Activated CD8-positive, alpha-beta T cell treated with anti-CD3 and anti-CD28 coated beads for 36 hours (primary cell): ENCODE data around the gene POMP. TPM values are rescaled to one million over a fixed set of nuclear protein-coding genes. Genes with fewer than 3 reads are reported as not detected.
A peak's percentile ranks its signal among the peaks of the same experiment; 100 is the strongest.

Source experiments
- ATAC-seq: fragments of 200-7000 bp; cut with Tn5 transposase; one replicate; pipeline ENCODE4 v1.10.0; 2021; ENCODE audit warnings: mild to moderate bottlenecking, moderate library complexity
- CTCF ChIA-PET: fragments of 350-600 bp; sonication (Branson Sonifier 250); formaldehyde crosslinking; loops from one replicate; lab custom pipeline; 2021; ENCODE audit warnings: antibody characterized with exemption; lab: Charles Lee
- POLR2A ChIA-PET: fragments of 350-600 bp; sonication (Branson Sonifier 250); formaldehyde crosslinking; loops from one replicate; lab custom pipeline; 2021; ENCODE audit warnings: antibody characterized with exemption; lab: Charles Lee
- DNase-seq: peaks from one replicate; pipeline ENCODE4 v3.0.0-alpha.2; 2020
- H3K27ac Mint-ChIP-seq: one replicate; pipeline ENCODE4 v1.8.0; 2021; ENCODE audit warnings: mild to moderate bottlenecking, mixed read lengths
- H3K27me3 Mint-ChIP-seq: one replicate; pipeline ENCODE4 v1.8.0; 2021; ENCODE audit warnings: mixed read lengths
- H3K36me3 Mint-ChIP-seq: one replicate; pipeline ENCODE4 v1.8.0; 2021; ENCODE audit warnings: low read depth, mixed read lengths
- H3K4me1 Mint-ChIP-seq: one replicate; pipeline ENCODE4 v1.8.0; 2021; ENCODE audit warnings: low read depth, mixed read lengths
- H3K4me3 Mint-ChIP-seq: one replicate; pipeline ENCODE4 v1.8.0; 2021; ENCODE audit warnings: mild to moderate bottlenecking, moderate library complexity, mixed read lengths
- H3K9me3 Mint-ChIP-seq: one replicate; pipeline ENCODE4 v1.8.0; 2021; ENCODE audit warnings: mixed read lengths
- intact Hi-C: fragments of 100-400 bp; cut with micrococcal nuclease; formaldehyde crosslinking; loops from one replicate; pipeline ENCODE4 v1.10.0; 2022
- total RNA-seq, 2 experiments: library from RNA; stranded (reverse); gene quantifications; one replicate each; pipeline ENCODE4 v1.2.3, GENCODE V29; 2021
- TF ChIP-seq, protein P1 (sequence below): fragments of 200-600 bp; IDR thresholded peaks from one replicate; pipeline ENCODE4 v1.8.0; 2022; ENCODE audit warnings: antibody characterized with exemption, mild to moderate bottlenecking

The POMP gene
- total RNA-seq, 2 experiments from 2014 or later, result 106 to 116 TPM

DNA sequence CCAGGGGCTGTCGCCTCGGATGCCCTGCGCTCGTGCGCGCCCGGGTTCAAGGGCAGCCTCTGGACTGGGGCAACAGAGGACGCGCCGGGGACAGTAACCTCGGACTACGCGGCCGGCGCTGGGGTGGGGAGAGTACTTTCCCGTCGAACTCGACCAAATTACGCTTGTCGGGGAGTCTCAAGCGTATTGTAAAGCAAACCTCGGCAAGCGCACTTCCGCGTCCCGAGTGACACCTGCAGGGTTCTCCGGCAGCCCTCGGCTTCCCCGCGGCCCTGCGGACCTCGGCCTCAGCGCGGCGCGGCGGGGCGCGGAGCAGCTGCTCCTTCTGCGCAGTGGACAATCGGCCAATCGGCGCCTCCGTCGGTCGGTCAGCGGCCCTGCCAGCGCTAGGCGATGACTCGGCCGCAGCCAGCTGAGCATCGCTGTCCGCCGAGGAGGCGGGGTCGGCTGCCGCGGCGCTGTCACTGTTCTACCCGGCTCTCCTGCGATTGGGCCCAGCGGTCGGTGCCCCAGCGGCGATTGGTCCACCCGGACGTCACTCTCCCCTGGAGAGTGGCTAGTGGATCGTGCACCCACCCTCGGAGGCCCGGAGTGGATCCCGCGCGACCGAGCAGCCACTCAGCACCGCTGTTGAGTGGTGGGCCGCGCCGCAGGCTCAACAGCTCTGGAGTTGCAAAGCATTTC, 59.8 kb downstream of the POMP start, which contains the start of gene SLC46A3:
TSS of gene SLC46A3 (minus strand) at position 428 of the 684 bp plus-strand sequence. CDS start 972 bp downstream, outside the sequence.
- CTCF ChIA-PET, result no interaction called here
- H3K27ac Mint-ChIP-seq, result peak within 1 kb of the TSS; percentile 93
- POLR2A ChIA-PET, result interaction anchor here (0.6 to 1.6 kb wide), 4 partner anchors 17 to 76 kb away, joined by 3 read pairs; no protein-coding TSS in a partner anchor

DNA sequence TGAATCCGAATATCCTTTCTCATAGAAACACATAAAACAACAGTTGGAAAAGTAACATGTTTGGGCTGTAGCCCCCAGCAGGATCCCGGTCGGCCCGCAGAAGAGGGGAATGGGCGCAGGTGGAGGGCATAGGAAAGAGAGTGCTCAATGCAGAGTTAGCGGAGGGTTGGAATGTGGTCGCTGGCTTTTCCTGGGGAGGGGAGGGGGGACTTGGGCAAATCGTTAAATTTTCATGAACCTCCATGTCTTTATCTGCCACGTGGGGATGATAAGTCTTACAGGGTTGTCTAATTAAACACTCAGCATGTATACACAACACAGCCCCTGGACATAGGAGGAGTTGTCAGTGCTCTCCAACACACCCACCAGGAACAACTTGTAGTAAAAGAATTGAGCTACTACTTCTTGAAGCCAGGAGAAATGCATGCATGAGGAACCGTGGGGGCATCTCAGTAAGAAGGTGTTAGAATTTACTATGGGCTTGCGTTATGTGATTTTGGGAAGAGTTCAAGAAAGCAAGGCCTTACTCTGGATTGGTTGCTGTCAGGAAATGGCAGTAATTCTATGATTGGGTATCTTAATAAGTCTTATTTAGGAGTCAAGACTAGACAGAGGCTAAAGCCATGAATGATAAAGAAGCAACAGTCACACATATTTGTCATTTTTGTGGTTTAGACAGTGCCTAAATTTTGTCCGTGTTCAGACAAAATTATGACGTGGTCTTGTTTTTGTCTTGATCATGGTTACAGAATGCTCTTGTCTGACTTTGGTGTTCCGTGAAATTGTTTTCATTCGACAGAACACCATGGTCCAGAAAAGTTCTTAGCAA, 60.5 kb downstream of the POMP start:
- Mint-ChIP-seq H3K4me1 (peaks cover 36% of the 10 kb centered on the region), H3K27ac (peak overlapping the region; percentile 93), H3K9me3 (no peaks in the 10 kb centered on the region), H3K36me3 (peaks cover 3% of the 10 kb centered on the region), H3K4me3 (peak overlapping the region; percentile 89), H3K27me3 (no peaks in the 10 kb centered on the region)
- TF ChIP-seq, protein P1, sequence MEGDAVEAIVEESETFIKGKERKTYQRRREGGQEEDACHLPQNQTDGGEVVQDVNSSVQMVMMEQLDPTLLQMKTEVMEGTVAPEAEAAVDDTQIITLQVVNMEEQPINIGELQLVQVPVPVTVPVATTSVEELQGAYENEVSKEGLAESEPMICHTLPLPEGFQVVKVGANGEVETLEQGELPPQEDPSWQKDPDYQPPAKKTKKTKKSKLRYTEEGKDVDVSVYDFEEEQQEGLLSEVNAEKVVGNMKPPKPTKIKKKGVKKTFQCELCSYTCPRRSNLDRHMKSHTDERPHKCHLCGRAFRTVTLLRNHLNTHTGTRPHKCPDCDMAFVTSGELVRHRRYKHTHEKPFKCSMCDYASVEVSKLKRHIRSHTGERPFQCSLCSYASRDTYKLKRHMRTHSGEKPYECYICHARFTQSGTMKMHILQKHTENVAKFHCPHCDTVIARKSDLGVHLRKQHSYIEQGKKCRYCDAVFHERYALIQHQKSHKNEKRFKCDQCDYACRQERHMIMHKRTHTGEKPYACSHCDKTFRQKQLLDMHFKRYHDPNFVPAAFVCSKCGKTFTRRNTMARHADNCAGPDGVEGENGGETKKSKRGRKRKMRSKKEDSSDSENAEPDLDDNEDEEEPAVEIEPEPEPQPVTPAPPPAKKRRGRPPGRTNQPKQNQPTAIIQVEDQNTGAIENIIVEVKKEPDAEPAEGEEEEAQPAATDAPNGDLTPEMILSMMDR, result no peak
- ChIA-PET POLR2A (interaction anchor here (1.3 to 1.6 kb wide), 3 partner anchors 18 to 59 kb away, joined by 3 read pairs; no protein-coding TSS in a partner anchor), CTCF (no interaction called here)
- ATAC-seq, result no peak
- DNase-seq, result no peak
- intact Hi-C loops, result no loop called here

More for the DNA sequence above, 59.8 kb downstream of the POMP start, which contains the start of gene SLC46A3:
- DNase-seq, result peak; percentile 97
- Mint-ChIP-seq H3K9me3 (no peaks in the 10 kb centered on the region), H3K4me1 (peaks cover 36% of the 10 kb centered on the region), H3K36me3 (peaks cover 3% of the 10 kb centered on the region), H3K4me3 (peak within 1 kb of the TSS; percentile 89), H3K27me3 (no peaks in the 10 kb centered on the region)
- intact Hi-C loops, result no loop called here
- ATAC-seq, result peak; percentile 99
- TF ChIP-seq, protein P1, result no peak

DNA sequence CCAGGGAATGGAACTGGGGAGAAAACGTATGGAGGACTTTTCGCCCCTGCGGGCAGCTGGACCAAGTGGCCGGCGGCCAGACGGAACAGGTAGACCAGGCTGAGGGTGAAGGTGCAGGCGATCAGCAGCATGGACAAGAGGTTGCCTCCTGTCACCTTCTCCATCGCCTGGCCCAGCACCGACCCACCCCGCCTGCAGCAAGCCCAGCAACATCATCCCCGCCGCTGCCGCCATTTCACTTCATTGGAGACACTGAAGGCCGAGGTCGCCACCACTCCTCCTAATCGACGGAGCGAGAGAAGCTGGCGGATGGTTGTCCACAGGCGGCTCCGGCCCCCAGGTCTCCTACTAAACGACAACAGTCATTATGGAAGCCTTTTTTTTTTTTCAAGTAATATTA, 64.9 kb downstream of the POMP start:
- Mint-ChIP-seq H3K36me3 (no peaks in the 10 kb centered on the region), H3K27ac (no peak overlapping the region), H3K4me1 (peaks cover 11% of the 10 kb centered on the region), H3K27me3 (peaks cover 6% of the 10 kb centered on the region), H3K4me3 (no peak overlapping the region), H3K9me3 (no peaks in the 10 kb centered on the region)
- POLR2A ChIA-PET, result no interaction called here
- TF ChIP-seq, protein P1, result no peak
- no peak for DNase-seq
- ATAC-seq, result no peak
- CTCF ChIA-PET, result no interaction called here
- intact Hi-C loops, result no loop called here

DNA sequence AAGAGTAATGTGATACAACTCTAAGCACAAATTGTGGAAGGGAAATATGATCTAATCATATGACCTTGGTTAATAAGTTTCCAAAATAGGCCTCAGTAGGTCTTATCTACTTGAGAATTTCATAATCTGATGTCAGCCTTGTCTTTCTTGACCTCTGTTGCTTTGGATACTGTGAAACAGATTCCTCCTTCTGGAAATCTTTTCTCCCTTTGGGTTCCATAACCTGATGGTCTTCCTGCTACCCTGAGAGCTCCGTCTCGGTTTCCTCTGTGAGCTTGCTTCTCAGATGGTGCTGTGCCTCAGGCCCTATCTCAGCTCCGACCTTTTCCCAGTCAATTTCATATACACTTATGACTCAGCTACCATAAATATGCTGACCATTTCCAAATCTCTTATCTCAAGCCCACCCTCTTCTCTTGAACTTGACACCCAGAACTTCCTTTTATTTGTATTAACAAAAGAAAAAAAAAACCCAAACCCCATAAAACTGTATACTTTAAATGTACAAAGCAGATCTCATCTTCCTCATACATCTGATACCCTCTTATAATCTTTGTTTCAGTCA, 66.2 kb downstream of the POMP start:
- DNase-seq (no peak), ATAC-seq (no peak)
- Mint-ChIP-seq H3K27me3 (peaks cover 7% of the 10 kb centered on the region), H3K4me1 (peaks cover under 1% of the 10 kb centered on the region), H3K9me3 (no peaks in the 10 kb centered on the region), H3K36me3 (no peaks in the 10 kb centered on the region), H3K4me3 (no peak overlapping the region), H3K27ac (no peak overlapping the region)
- intact Hi-C loops, result no loop called here
- TF ChIP-seq, protein P1, result no peak
- ChIA-PET POLR2A (no interaction called here), CTCF (no interaction called here)

Other genes with a start within 250 kb of the POMP start
- gene FLT1, start 164.0 kb upstream of the POMP start, total RNA-seq, result 1 to 10 TPM; 7.7 to 8.2 TPM
- 1 to 10 TPM; 3.2 to 3.4 TPM for gene SLC46A3, start 59.8 kb downstream of the POMP start, total RNA-seq
- gene MTUS2, start 161.2 kb downstream of the POMP start, total RNA-seq, result not detected